HG03378 (cell line): ENCODE data around the gene C6orf47.

Experiments used
- ATAC-seq: cut with Tn5 transposase; IDR thresholded peaks from one replicate; pipeline ENCODE4 v1.9.1; 2021; ENCODE audit warnings: mild to moderate bottlenecking, moderate library complexity; ENCODE audit not compliant: unreplicated experiment

The C6orf47 gene

GRCh38 chr6:31615748-31616147 lies 44.8 kb downstream of the C6orf47 start:
- ATAC-seq = no peak

GRCh38 chr6:31614684-31615578 lies 45.6 kb downstream of the C6orf47 start, which contains the start of gene AIF1:
Gene AIF1, plus strand, starts transcription at chr6:31615234. Its CDS starts 96 bp downstream, at chr6:31615330.
- no peak for ATAC-seq

- ATAC-seq = no peak
These were observed 46.4 kb downstream of the C6orf47 start for GRCh38 chr6:31614075-31614619.

GRCh38 chr6:31610968-31611367 lies 49.6 kb downstream of the C6orf47 start:
- ATAC-seq = no peak

DNA sequence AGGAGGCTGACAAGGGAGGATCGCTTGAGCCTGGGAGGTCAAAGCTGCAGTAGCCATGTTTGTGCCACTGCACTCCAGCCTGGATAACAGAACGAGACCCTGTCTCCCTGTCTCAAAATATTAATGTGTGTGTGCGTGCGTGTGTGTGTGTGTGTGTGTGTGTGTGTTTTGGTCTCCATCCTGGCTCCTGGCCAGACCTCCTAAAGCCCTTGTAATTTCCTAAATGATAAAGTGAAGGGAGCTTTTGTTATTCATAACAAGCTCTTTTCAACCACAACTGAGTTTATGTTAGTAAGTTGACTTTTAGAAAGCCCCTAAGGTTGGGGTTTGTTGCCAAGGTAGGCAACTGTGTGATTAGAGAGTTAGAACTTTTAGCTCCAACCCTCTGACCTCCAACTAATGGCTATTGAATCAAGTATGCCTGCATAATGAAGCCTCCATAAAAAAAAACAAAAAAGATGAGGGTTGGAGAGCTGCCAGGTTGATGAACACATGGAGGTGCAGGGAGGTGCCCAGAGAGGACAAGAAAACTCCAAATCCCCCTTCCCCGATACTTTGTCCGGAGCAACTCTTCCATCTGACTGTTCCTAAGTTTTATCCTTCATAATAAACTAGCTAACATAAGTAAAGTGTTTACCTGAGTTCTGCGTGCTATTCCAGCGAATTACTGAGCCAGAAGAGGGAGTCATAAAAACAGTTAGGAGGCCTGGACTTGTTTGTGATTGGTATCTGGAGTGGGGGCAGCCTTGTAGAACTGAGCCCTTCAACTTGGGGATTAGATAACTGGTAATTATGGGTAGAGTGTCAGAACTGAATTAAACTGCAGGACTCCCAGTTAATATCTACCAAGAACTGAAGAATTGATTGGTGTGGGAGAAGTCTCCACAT lies 50.8 kb downstream of the C6orf47 start:
- no peak for ATAC-seq
